ENCODE results near the gene IDH3A.
"Not testable (repeated sequence)": the region's sequence is repeated elsewhere in the genome, so short reads cannot be mapped to it uniquely, and the experiment has no call there.

IDH3A gene

DNA sequence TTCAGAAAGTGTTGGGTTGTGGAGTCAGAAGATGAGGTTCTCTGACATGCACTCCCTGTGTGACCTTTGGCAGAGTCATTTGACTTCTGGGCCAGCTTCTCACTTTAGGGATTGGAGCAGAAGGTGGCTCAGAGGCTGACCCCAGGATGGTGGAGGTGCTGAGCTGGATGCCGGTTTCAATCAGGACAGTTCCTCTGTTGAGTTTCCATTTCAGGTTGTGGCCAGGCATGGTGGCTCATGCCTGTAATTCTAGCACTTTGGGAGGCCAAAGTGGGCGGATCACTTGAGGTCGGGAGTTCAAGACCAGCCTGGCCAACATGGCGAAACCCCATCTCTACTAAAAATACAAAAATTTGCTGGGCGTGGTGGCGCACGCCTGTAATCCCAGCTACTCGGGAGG is 1.9 kb downstream of the IDH3A start:
- H3K27me3 ChIP-seq (replicated peaks in 2 of 5; ENCODE audit: control insufficient read depth in 4 of 5, insufficient read depth in 5 of 5, low read length in 4 of 5); H3K36me3 ChIP-seq (ENCODE audit: control insufficient read depth in 4 of 4, insufficient read depth in 4 of 4, low read length in 3 of 4); DNase-seq; POLR2A ChIA-PET; H3K9me3 ChIP-seq (ENCODE audit: control extremely low read depth in 1 of 5, control insufficient read depth in 4 of 5, insufficient read depth in 2 of 5, low read depth in 1 of 5, low read length in 4 of 5); H3K27ac ChIP-seq (ENCODE audit: insufficient read depth in 1 of 2, low read depth in 1 of 2, low read length in 2 of 2, poor library complexity in 1 of 2, severe bottlenecking in 2 of 2); H3K4me3 ChIP-seq (ENCODE audit: control insufficient read depth in 1 of 7, extremely low read depth in 1 of 7, insufficient read depth in 4 of 7, low read depth in 2 of 7, low read length in 6 of 7): not testable (repeated sequence)
- peaks cover 3 to 22% (median 15%) of the 10 kb centered on the region in 4 experiments for H3K4me1 ChIP-seq (ENCODE audit: control extremely low read depth in 1 of 4, control insufficient read depth in 4 of 4, insufficient read depth in 4 of 4, low read length in 3 of 4)
- CTCF ChIA-PET = interaction anchor here (1.0 kb wide), 1 partner anchor 20 kb away, joined by 4 read pairs; no protein-coding TSS in a partner anchor
- WGBS (ENCODE audit: insufficient coverage) = 94% methylated on average over 3 of the region's 8 CpGs

GRCh38 chr15:78154955-78155354 is 5.8 kb downstream of the IDH3A start:
- WGBS (ENCODE audit: insufficient coverage) = no CpG with 5 or more reads among the region's 3 CpGs
- no peaks in the 10 kb centered on the region for H3K27me3 ChIP-seq (replicated peaks in 2 of 5; ENCODE audit: control insufficient read depth in 4 of 5, insufficient read depth in 5 of 5, low read length in 4 of 5)
- no peak overlapping the region for H3K27ac ChIP-seq (ENCODE audit: insufficient read depth in 1 of 2, low read depth in 1 of 2, low read length in 2 of 2, poor library complexity in 1 of 2, severe bottlenecking in 2 of 2)
- H3K36me3 ChIP-seq (ENCODE audit: control insufficient read depth in 4 of 4, insufficient read depth in 4 of 4, low read length in 3 of 4) = peaks cover 0 to 22% (median 4%) of the 10 kb centered on the region in 4 experiments
- H3K4me3 ChIP-seq (ENCODE audit: control insufficient read depth in 1 of 7, extremely low read depth in 1 of 7, insufficient read depth in 4 of 7, low read depth in 2 of 7, low read length in 6 of 7) = no peak overlapping the region
- peaks cover 2 to 8% (median 3%) of the 10 kb centered on the region in 4 experiments for H3K4me1 ChIP-seq (ENCODE audit: control extremely low read depth in 1 of 4, control insufficient read depth in 4 of 4, insufficient read depth in 4 of 4, low read length in 3 of 4)
- ChIA-PET CTCF (interaction anchor here (0.6 to 1.1 kb wide), 3 partner anchors 41 to 73 kb away, joined by 3 to 4 read pairs (median 3); no protein-coding TSS in a partner anchor), POLR2A (no interaction called here)
- DNase-seq = no peak
- no peaks in the 10 kb centered on the region for H3K9me3 ChIP-seq (ENCODE audit: control extremely low read depth in 1 of 5, control insufficient read depth in 4 of 5, insufficient read depth in 2 of 5, low read depth in 1 of 5, low read length in 4 of 5)

- DNase-seq = no peak
- H3K4me3 ChIP-seq (ENCODE audit: control insufficient read depth in 1 of 7, extremely low read depth in 1 of 7, insufficient read depth in 4 of 7, low read depth in 2 of 7, low read length in 6 of 7) = no peak overlapping the region
- peaks cover 0 to 4% (median 1%) of the 10 kb centered on the region in 4 experiments for H3K4me1 ChIP-seq (ENCODE audit: control extremely low read depth in 1 of 4, control insufficient read depth in 4 of 4, insufficient read depth in 4 of 4, low read length in 3 of 4)
- H3K9me3 ChIP-seq (ENCODE audit: control extremely low read depth in 1 of 5, control insufficient read depth in 4 of 5, insufficient read depth in 2 of 5, low read depth in 1 of 5, low read length in 4 of 5) = no peaks in the 10 kb centered on the region
- WGBS (ENCODE audit: insufficient coverage) = 83% methylated on average over 1 of the region's 4 CpGs
- peaks cover 0 to 26% (median 5%) of the 10 kb centered on the region in 4 experiments for H3K36me3 ChIP-seq (ENCODE audit: control insufficient read depth in 4 of 4, insufficient read depth in 4 of 4, low read length in 3 of 4)
- no peak overlapping the region for H3K27ac ChIP-seq (ENCODE audit: insufficient read depth in 1 of 2, low read depth in 1 of 2, low read length in 2 of 2, poor library complexity in 1 of 2, severe bottlenecking in 2 of 2)
- no peaks in the 10 kb centered on the region for H3K27me3 ChIP-seq (replicated peaks in 2 of 5; ENCODE audit: control insufficient read depth in 4 of 5, insufficient read depth in 5 of 5, low read length in 4 of 5)
- ChIA-PET CTCF (interaction anchor here (0.8 to 1.1 kb wide), 2 partner anchors 47 to 74 kb away, joined by 3 to 4 read pairs; no protein-coding TSS in a partner anchor), POLR2A (no interaction called here)
Measured at GRCh38 chr15:78155355-78155939, 6.3 kb downstream of the IDH3A start.

GRCh38 chr15:78156653-78157052 is 7.5 kb downstream of the IDH3A start:
- Histone ChIP-seq H3K27me3 (replicated peaks in 2 of 5; ENCODE audit: control insufficient read depth in 4 of 5, insufficient read depth in 5 of 5, low read length in 4 of 5) (no peaks in the 10 kb centered on the region), H3K9me3 (ENCODE audit: control extremely low read depth in 1 of 5, control insufficient read depth in 4 of 5, insufficient read depth in 2 of 5, low read depth in 1 of 5, low read length in 4 of 5) (no peaks in the 10 kb centered on the region), H3K4me1 (ENCODE audit: control extremely low read depth in 1 of 4, control insufficient read depth in 4 of 4, insufficient read depth in 4 of 4, low read length in 3 of 4) (peaks cover 0 to 4% (median 0%) of the 10 kb centered on the region in 4 experiments), H3K36me3 (ENCODE audit: control insufficient read depth in 4 of 4, insufficient read depth in 4 of 4, low read length in 3 of 4) (peaks cover 2 to 31% (median 14%) of the 10 kb centered on the region in 4 experiments), H3K4me3 (ENCODE audit: control insufficient read depth in 1 of 7, extremely low read depth in 1 of 7, insufficient read depth in 4 of 7, low read depth in 2 of 7, low read length in 6 of 7) (no peak overlapping the region), H3K27ac (ENCODE audit: insufficient read depth in 1 of 2, low read depth in 1 of 2, low read length in 2 of 2, poor library complexity in 1 of 2, severe bottlenecking in 2 of 2) (no peak overlapping the region)
- no CpG with 5 or more reads among the region's 1 CpG for WGBS (ENCODE audit: insufficient coverage)
- CTCF ChIA-PET = interaction anchor here (1.3 to 1.5 kb wide), 2 partner anchors 25 to 39 kb away, joined by 3 to 5 read pairs; no protein-coding TSS in a partner anchor
- POLR2A ChIA-PET = interaction anchor here (0.7 kb wide), 1 partner anchor 87 kb away, joined by 5 read pairs; no protein-coding TSS in a partner anchor
- no peak for DNase-seq

DNA sequence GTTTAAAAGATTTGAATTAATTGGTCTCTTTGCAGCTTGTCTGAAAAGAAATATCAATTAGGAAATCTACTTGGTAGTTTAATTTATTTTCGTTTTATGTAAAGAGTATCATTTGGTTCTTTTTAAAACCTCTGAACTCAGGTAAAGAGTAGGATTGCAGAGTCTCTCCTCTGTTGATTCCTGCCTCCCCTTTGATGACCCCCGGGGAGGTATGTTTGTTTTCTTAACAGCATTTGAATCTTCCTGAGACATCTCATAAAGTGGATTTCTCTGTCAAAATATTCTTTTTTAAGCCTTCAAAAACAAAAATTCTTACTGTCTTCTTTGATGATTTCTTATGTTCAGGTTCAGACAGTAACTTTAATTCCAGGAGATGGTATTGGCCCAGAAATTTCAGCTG is 8.0 kb downstream of the IDH3A start:
- Histone ChIP-seq H3K36me3 (ENCODE audit: control insufficient read depth in 4 of 4, insufficient read depth in 4 of 4, low read length in 3 of 4) (peaks cover 2 to 36% (median 17%) of the 10 kb centered on the region in 4 experiments), H3K4me1 (ENCODE audit: control extremely low read depth in 1 of 4, control insufficient read depth in 4 of 4, insufficient read depth in 4 of 4, low read length in 3 of 4) (peaks cover 0 to 4% (median 0%) of the 10 kb centered on the region in 4 experiments), H3K4me3 (ENCODE audit: control insufficient read depth in 1 of 7, extremely low read depth in 1 of 7, insufficient read depth in 4 of 7, low read depth in 2 of 7, low read length in 6 of 7) (no peak overlapping the region), H3K9me3 (ENCODE audit: control extremely low read depth in 1 of 5, control insufficient read depth in 4 of 5, insufficient read depth in 2 of 5, low read depth in 1 of 5, low read length in 4 of 5) (no peaks in the 10 kb centered on the region), H3K27me3 (replicated peaks in 2 of 5; ENCODE audit: control insufficient read depth in 4 of 5, insufficient read depth in 5 of 5, low read length in 4 of 5) (no peaks in the 10 kb centered on the region), H3K27ac (ENCODE audit: insufficient read depth in 1 of 2, low read depth in 1 of 2, low read length in 2 of 2, poor library complexity in 1 of 2, severe bottlenecking in 2 of 2) (no peak overlapping the region)
- WGBS (ENCODE audit: insufficient coverage) = 100% methylated on average over 1 of the region's 2 CpGs
- ChIA-PET POLR2A (no interaction called here), CTCF (interaction anchor here (1.3 to 1.5 kb wide), 2 partner anchors 25 to 39 kb away, joined by 3 to 5 read pairs; no protein-coding TSS in a partner anchor)
- DNase-seq = no peak

GRCh38 chr15:78159395-78159794 is 10.2 kb downstream of the IDH3A start:
- Histone ChIP-seq H3K9me3 (ENCODE audit: control extremely low read depth in 1 of 5, control insufficient read depth in 4 of 5, insufficient read depth in 2 of 5, low read depth in 1 of 5, low read length in 4 of 5) (no peaks in the 10 kb centered on the region), H3K27me3 (replicated peaks in 2 of 5; ENCODE audit: control insufficient read depth in 4 of 5, insufficient read depth in 5 of 5, low read length in 4 of 5) (no peaks in the 10 kb centered on the region), H3K4me3 (ENCODE audit: control insufficient read depth in 1 of 7, extremely low read depth in 1 of 7, insufficient read depth in 4 of 7, low read depth in 2 of 7, low read length in 6 of 7) (no peak overlapping the region), H3K36me3 (ENCODE audit: control insufficient read depth in 4 of 4, insufficient read depth in 4 of 4, low read length in 3 of 4) (peaks cover 2 to 46% (median 25%) of the 10 kb centered on the region in 4 experiments), H3K4me1 (ENCODE audit: control extremely low read depth in 1 of 4, control insufficient read depth in 4 of 4, insufficient read depth in 4 of 4, low read length in 3 of 4) (peaks cover 0 to 4% (median 0%) of the 10 kb centered on the region in 4 experiments), H3K27ac (ENCODE audit: insufficient read depth in 1 of 2, low read depth in 1 of 2, low read length in 2 of 2, poor library complexity in 1 of 2, severe bottlenecking in 2 of 2) (no peak overlapping the region)
- 80% methylated on average over 1 of the region's 3 CpGs for WGBS (ENCODE audit: insufficient coverage)
- CTCF ChIA-PET = no interaction called here
- DNase-seq = no peak
- POLR2A ChIA-PET = no interaction called here

DNA sequence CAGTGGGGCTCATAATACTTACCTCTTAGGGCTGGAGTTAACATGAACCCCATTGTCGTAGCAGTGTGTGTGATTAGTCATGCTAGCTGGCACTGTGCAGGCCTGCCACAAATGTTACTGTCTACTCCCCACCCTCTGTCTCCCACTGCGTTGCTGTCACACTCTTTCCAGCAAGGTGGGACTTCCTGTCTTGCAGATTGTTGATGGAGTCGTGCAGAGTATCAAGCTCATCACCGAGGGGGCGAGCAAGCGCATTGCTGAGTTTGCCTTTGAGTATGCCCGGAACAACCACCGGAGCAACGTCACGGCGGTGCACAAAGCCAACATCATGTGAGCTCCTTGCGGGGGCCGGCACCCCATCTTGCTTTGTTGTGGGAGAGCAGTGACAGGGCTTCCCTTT is 12.9 kb downstream of the IDH3A start:
- ChIA-PET CTCF (interaction anchor here (1.4 kb wide), 1 partner anchor 10 kb away, joined by 3 read pairs; no protein-coding TSS in a partner anchor), POLR2A (no interaction called here)
- no peak for DNase-seq
- Histone ChIP-seq H3K27ac (ENCODE audit: insufficient read depth in 1 of 2, low read depth in 1 of 2, low read length in 2 of 2, poor library complexity in 1 of 2, severe bottlenecking in 2 of 2) (no peak overlapping the region), H3K36me3 (ENCODE audit: control insufficient read depth in 4 of 4, insufficient read depth in 4 of 4, low read length in 3 of 4) (peaks cover 4 to 57% (median 39%) of the 10 kb centered on the region in 4 experiments), H3K9me3 (ENCODE audit: control extremely low read depth in 1 of 5, control insufficient read depth in 4 of 5, insufficient read depth in 2 of 5, low read depth in 1 of 5, low read length in 4 of 5) (no peaks in the 10 kb centered on the region), H3K4me3 (ENCODE audit: control insufficient read depth in 1 of 7, extremely low read depth in 1 of 7, insufficient read depth in 4 of 7, low read depth in 2 of 7, low read length in 6 of 7) (no peak overlapping the region), H3K4me1 (ENCODE audit: control extremely low read depth in 1 of 4, control insufficient read depth in 4 of 4, insufficient read depth in 4 of 4, low read length in 3 of 4) (no peaks in the 10 kb centered on the region), H3K27me3 (replicated peaks in 2 of 5; ENCODE audit: control insufficient read depth in 4 of 5, insufficient read depth in 5 of 5, low read length in 4 of 5) (no peaks in the 10 kb centered on the region)
- WGBS (ENCODE audit: insufficient coverage) = 89% methylated on average over 9 of the region's 13 CpGs
